DOHH2 (cell line): ENCODE results near the gene CDK16.

ENCODE experiments used
- H3F3A ChIP-seq: fragments of 200-600 bp; sonication (generic), shearing (Covaris generic); 2 replicates; pipeline ENCODE4 v1.6.0; 2016; ENCODE audit warnings: antibody characterized with exemption, mild to moderate bottlenecking; ENCODE audit not compliant: control insufficient read depth, insufficient read depth
- H3K27ac ChIP-seq: fragments of 200-600 bp; sonication (generic); 2 replicates; pipeline ENCODE4 v1.5.1; 2014; ENCODE audit warnings: low read depth, mild to moderate bottlenecking, low read length, moderate library complexity
- H3K27me3 ChIP-seq: fragments of 200-600 bp; sonication (generic); 2 replicates; pipeline ENCODE4 v1.6.1; 2014; ENCODE audit warnings: mild to moderate bottlenecking, low read length, mixed read lengths; ENCODE audit not compliant: control insufficient read depth
- H3K36me3 ChIP-seq: fragments of 200-600 bp; sonication (generic); 2 replicates; pipeline ENCODE4 v1.6.1; 2014; ENCODE audit warnings: mild to moderate bottlenecking, low read length, moderate library complexity, mixed read lengths; ENCODE audit not compliant: control insufficient read depth
- H3K4me1 ChIP-seq: fragments of 200-600 bp; sonication (generic); 2 replicates; pipeline ENCODE4 v1.6.1; 2014; ENCODE audit warnings: mild to moderate bottlenecking, low read length, mixed read lengths; ENCODE audit not compliant: control insufficient read depth
- H3K4me2 ChIP-seq: fragments of 200-600 bp; sonication (generic); 2 replicates; pipeline ENCODE4 v1.6.0; 2014; ENCODE audit warnings: mild to moderate bottlenecking, low read length, moderate library complexity
- H3K4me3 ChIP-seq: fragments of 200-600 bp; sonication (generic); 2 replicates; pipeline ENCODE4 v1.5.1; 2014; ENCODE audit warnings: mild to moderate bottlenecking, low read length, mixed read lengths
- H3K79me2 ChIP-seq: fragments of 200-600 bp; sonication (generic); 2 replicates; pipeline ENCODE4 v1.6.1; 2014; ENCODE audit warnings: mild to moderate bottlenecking, low read length, mixed read lengths; ENCODE audit not compliant: control insufficient read depth
- H3K9me2 ChIP-seq: fragments of 200-600 bp; sonication (generic); replicated peaks from 2 replicates; pipeline ENCODE4 v1.6.1; 2014; ENCODE audit warnings: mild to moderate bottlenecking, low read length, mixed read lengths; ENCODE audit not compliant: control insufficient read depth
- H3K9me3 ChIP-seq: fragments of 200-600 bp; sonication (generic); 2 replicates; pipeline ENCODE4 v1.6.1; 2014; ENCODE audit warnings: antibody characterized with exemption, low read length, mixed read lengths; ENCODE audit not compliant: control insufficient read depth, insufficient read depth
- H4K20me1 ChIP-seq: fragments of 200-600 bp; sonication (generic); 2 replicates; pipeline ENCODE4 v1.6.0; 2014; ENCODE audit warnings: low read depth, mild to moderate bottlenecking, antibody characterized with exemption, low read length, moderate library complexity; ENCODE audit not compliant: control insufficient read depth, insufficient read depth
- EZH2phosphoT487 ChIP-seq: fragments of 200-600 bp; sonication (generic); IDR thresholded peaks from 2 replicates; pipeline ENCODE4 v1.6.1; 2017; ENCODE audit warnings: borderline replicate concordance, mild to moderate bottlenecking, antibody characterized with exemption, low read length, moderate library complexity, mixed read lengths
- TF ChIP-seq, protein P1 (sequence below): fragments of 200-600 bp; sonication (generic); IDR thresholded peaks from one replicate; pipeline ENCODE4 v1.5.1; 2014; ENCODE audit warnings: antibody characterized with exemption, mild to moderate bottlenecking, low read depth, low read length; ENCODE audit not compliant: poor library complexity, severe bottlenecking

Gene CDK16

DNA sequence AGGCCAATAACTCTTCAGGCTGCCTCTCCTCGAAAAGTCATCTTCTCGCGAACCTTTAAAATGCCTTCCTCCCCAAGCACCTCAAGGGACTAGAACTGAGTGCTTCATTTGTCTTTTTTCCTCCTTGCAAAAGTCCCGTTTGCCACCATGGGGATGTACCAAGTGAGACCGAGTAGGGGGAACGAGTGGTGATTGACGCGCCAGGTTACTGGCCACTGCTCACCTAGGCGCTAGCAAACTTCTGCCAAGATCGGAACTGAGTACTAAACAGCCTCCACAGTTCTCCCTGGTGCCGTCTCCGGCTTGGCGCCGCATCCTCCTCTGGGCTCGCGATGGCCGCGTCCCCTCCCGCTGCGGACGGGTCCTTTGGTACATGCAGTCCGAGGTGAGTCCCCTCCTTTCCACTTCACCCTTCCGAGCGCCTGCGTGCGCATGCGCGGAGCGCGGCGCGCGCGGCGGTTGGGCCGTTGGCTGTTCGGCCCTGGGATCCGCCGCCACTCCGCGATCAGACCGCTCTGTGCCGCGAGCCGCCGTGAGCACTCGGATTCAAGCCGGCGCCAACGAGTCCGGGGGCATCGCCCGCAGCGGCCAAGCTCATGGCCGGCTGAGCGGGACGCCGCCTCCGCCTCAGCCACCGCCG is at the start of gene CDK16:
Gene CDK16 (plus strand): TSS at position 402 of the 640 bp plus-strand sequence. CDS start 4,877 bp downstream, outside the sequence.
- Histone ChIP-seq H3K9me2 (no peaks in the 10 kb centered on the region), H3K4me1 (peaks cover 29% of the 10 kb centered on the region), H3K27ac (peak within 1 kb of the TSS; percentile 79), H4K20me1 (peaks cover 14% of the 10 kb centered on the region), H3K36me3 (peaks cover 66% of the 10 kb centered on the region), H3K79me2 (peaks cover 45% of the 10 kb centered on the region), H3F3A (peaks cover 8% of the 10 kb centered on the region), H3K27me3 (no peaks in the 10 kb centered on the region), H3K4me3 (peak within 1 kb of the TSS; percentile 91), H3K9me3 (no peaks in the 10 kb centered on the region), H3K4me2 (peak within 1 kb of the TSS; percentile 84)
- TF ChIP-seq, protein P1, sequence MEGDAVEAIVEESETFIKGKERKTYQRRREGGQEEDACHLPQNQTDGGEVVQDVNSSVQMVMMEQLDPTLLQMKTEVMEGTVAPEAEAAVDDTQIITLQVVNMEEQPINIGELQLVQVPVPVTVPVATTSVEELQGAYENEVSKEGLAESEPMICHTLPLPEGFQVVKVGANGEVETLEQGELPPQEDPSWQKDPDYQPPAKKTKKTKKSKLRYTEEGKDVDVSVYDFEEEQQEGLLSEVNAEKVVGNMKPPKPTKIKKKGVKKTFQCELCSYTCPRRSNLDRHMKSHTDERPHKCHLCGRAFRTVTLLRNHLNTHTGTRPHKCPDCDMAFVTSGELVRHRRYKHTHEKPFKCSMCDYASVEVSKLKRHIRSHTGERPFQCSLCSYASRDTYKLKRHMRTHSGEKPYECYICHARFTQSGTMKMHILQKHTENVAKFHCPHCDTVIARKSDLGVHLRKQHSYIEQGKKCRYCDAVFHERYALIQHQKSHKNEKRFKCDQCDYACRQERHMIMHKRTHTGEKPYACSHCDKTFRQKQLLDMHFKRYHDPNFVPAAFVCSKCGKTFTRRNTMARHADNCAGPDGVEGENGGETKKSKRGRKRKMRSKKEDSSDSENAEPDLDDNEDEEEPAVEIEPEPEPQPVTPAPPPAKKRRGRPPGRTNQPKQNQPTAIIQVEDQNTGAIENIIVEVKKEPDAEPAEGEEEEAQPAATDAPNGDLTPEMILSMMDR, result no peak
- no peak for TF ChIP-seq EZH2phosphoT487

DNA sequence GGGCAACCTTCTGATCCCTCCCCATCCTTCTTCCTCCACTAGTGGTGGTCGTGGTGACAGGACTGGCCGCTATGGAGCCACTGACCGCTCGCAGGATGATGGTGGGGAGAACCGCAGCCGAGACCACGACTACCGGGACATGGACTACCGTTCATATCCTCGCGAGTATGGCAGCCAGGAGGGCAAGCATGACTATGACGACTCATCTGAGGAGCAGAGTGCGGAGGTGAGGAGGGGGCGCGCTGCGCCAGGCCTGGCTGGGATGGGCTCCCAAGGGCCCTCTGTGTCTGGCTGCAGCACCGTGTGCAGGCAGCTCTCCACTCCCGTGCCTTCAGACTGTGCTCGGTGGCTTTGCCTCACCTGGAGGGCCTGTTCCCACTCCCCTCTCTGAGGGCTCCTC is 49.2 kb upstream of the CDK16 start:
- H3F3A ChIP-seq, result no peaks in the 10 kb centered on the region
- peaks cover 19% of the 10 kb centered on the region for H3K79me2 ChIP-seq
- TF ChIP-seq EZH2phosphoT487, result no peak
- TF ChIP-seq, protein P1, result no peak
- H3K27ac ChIP-seq, result no peak overlapping the region
- no peak overlapping the region for H3K4me3 ChIP-seq
- H3K36me3 ChIP-seq, result peaks cover 41% of the 10 kb centered on the region
- no peaks in the 10 kb centered on the region for H4K20me1 ChIP-seq
- no peaks in the 10 kb centered on the region for H3K4me1 ChIP-seq
- H3K9me2 ChIP-seq, result no peaks in the 10 kb centered on the region
- H3K27me3 ChIP-seq, result no peaks in the 10 kb centered on the region
- no peak overlapping the region for H3K4me2 ChIP-seq
- no peaks in the 10 kb centered on the region for H3K9me3 ChIP-seq

DNA sequence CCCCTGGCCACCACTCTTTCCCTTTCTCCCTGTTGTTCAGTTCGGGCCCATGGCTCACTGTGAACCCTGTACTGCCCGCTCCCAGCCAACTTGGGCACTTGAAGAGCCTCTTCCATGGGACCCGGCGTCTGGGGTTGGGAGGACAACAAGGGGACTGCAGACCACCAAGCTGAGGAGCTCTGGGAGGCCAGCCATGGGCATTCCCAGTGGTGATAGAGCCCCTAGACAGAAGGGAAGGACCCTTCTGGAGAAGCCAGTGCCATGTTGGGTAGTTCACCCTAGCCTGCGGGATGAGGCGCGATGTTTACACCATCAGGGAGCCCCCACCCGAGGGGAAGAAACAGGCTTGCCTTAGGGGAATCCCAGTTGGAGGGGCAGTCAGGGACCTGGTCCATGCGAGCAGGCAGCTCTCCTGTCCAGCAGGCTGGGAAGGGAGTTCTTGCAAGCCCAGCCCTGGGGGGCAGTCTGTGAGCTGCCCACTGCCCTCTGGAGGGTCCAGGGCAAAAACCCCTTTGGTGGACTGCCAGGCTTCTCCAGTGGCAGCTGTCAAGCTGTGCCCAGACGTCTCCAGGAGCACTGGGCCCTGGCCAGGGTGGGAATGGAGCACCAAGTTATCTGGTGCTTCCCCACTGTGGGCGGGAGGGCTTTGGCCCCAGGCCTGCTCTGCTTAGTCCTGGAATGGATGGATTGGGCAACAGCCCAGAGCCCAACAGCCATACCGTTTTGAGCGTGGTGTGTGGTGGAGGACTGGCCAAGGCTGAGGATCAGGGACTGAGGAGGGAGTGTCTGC is 48.6 kb upstream of the CDK16 start:
- Histone ChIP-seq H3K27me3 (no peaks in the 10 kb centered on the region), H3K4me1 (no peaks in the 10 kb centered on the region), H3K9me3 (no peaks in the 10 kb centered on the region), H3K4me2 (no peak overlapping the region), H3F3A (no peaks in the 10 kb centered on the region), H3K36me3 (peaks cover 35% of the 10 kb centered on the region), H3K27ac (no peak overlapping the region), H3K79me2 (peaks cover 12% of the 10 kb centered on the region), H4K20me1 (no peaks in the 10 kb centered on the region), H3K4me3 (no peak overlapping the region), H3K9me2 (no peaks in the 10 kb centered on the region)
- TF ChIP-seq, protein P1, result no peak
- TF ChIP-seq EZH2phosphoT487, result no peak
